Astrocyte (in vitro differentiated cells and primary cell): Measurements from ENCODE around the gene MX2.

ENCODE experiments used
- CTCF ChIP-seq: IDR thresholded peaks from 2 replicates; pipeline ENCODE4 v1.5.1; 2011; ENCODE audit warnings: low read depth, mild to moderate bottlenecking, inconsistent platforms, low read length, moderate library complexity; ENCODE audit not compliant: insufficient read depth
- EZH2 ChIP-seq: IDR thresholded peaks from 2 replicates; pipeline ENCODE4 v1.6.1; 2012; ENCODE audit warnings: mild to moderate bottlenecking, low read length, inconsistent platforms; ENCODE audit not compliant: insufficient read depth

DNA sequence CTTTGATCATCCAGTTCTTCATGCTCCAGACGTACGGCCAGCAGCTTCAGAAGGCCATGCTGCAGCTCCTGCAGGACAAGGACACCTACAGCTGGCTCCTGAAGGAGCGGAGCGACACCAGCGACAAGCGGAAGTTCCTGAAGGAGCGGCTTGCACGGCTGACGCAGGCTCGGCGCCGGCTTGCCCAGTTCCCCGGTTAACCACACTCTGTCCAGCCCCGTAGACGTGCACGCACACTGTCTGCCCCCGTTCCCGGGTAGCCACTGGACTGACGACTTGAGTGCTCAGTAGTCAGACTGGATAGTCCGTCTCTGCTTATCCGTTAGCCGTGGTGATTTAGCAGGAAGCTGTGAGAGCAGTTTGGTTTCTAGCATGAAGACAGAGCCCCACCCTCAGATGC lies 96.7 kb downstream of the MX2 start:
- TF ChIP-seq CTCF: no peak
- TF ChIP-seq EZH2: no peak
